ENCODE measurements around the gene ZNF688. TPM values are rescaled to one million over a fixed set of nuclear protein-coding genes. Genes with fewer than 3 reads are reported as not detected.
A peak's percentile ranks its signal among the peaks of the same experiment; 100 is the strongest.

Gene ZNF688
- total and polyA plus RNA-seq, 2 of the 13 experiments (the other 11 are each of a cell fraction or from before 2014, with no cell fraction given), result 2.4 to 5.4 TPM

- TF ChIP-seq ZBTB33 (CRISPR knock-in tag; IDR thresholded peaks at IDR 0.05), result peak; percentile 9; the same call in 1 of the 2 replicates
- TF ChIP-seq FOXO1 (CRISPR knock-in tag; IDR thresholded peaks at IDR 0.05), result peak; percentile 41
- 0 out of 2 replicates have a peak, but pooled peaks have one; percentile 16 for TF ChIP-seq SIX4 (CRISPR knock-in tag; IDR thresholded peaks at IDR 0.05)
- TF ChIP-seq SP4 (CRISPR knock-in tag; IDR thresholded peaks at IDR 0.05), result peak; percentile 92
- no peak for TF ChIP-seq ZBTB46 (CRISPR knock-in tag; IDR thresholded peaks at IDR 0.05; ENCODE audit: borderline replicate concordance)
- TF ChIP-seq SRSF9 (IDR thresholded peaks at IDR 0.05; ENCODE audit: borderline replicate concordance, insufficient read depth, low read depth, low read length, poor library complexity, severe bottlenecking), result no peak
- peak; percentile 59 for TF ChIP-seq ZNF740 (CRISPR knock-in tag; IDR thresholded peaks at IDR 0.05)
- TF ChIP-seq GABPA (IDR thresholded peaks at IDR 0.05; ENCODE audit: low read depth, low read length), result peak; percentile 53
- TF ChIP-seq GABPA (CRISPR knock-in tag; IDR thresholded peaks at IDR 0.05; ENCODE audit: low read depth), result peak; percentile 93
- no peak for TF ChIP-seq ZNF672 (CRISPR knock-in tag; IDR thresholded peaks at IDR 0.05)
- peak; percentile 97; the same call in 1 of the 2 replicates for TF ChIP-seq TRAFD1 (CRISPR knock-in tag; IDR thresholded peaks at IDR 0.05; ENCODE audit: borderline replicate concordance)
- peak; percentile 51 for TF ChIP-seq RNF2 (conservative IDR thresholded peaks at IDR 0.05; ENCODE audit: low read depth)
- TF ChIP-seq YEATS2 (CRISPR knock-in tag; IDR thresholded peaks at IDR 0.05; ENCODE audit: borderline replicate concordance), result peak; percentile 90
- no peak for TF ChIP-seq HMGA1 (CRISPR knock-in tag; conservative IDR thresholded peaks at IDR 0.05)
- TF ChIP-seq ZNF512 (CRISPR knock-in tag; IDR thresholded peaks at IDR 0.05), result peak; percentile 67; the same call in 1 of the 2 replicates
- no peak for TF ChIP-seq ZNF33B (CRISPR knock-in tag; IDR thresholded peaks at IDR 0.05)
- no peak for TF ChIP-seq ATM (IDR thresholded peaks at IDR 0.05; ENCODE audit: borderline replicate concordance)
- peak; percentile 27 for TF ChIP-seq BORCS8-MEF2B (CRISPR knock-in tag; IDR thresholded peaks at IDR 0.05)
- TF ChIP-seq TFDP1 (CRISPR knock-in tag; IDR thresholded peaks at IDR 0.05; ENCODE audit: borderline replicate concordance), result peak; percentile 52
- TF ChIP-seq CHD4 (IDR thresholded peaks at IDR 0.05; ENCODE audit: borderline replicate concordance, low read length), result no peak
Observed at GRCh38 chr16:30534368-30535105, 37.0 kb downstream of the ZNF688 start, which contains the start of gene ZNF747 (continued).

Data from HepG2 (cell line).